HCT116 (cell line): ENCODE measurements around the gene ITGA7. TPM values are rescaled to one million over a fixed set of nuclear protein-coding genes. Genes with fewer than 3 reads are reported as not detected.

ENCODE experiments used
- ATAC-seq: fragments of 200-7000 bp; cut with Tn5 transposase; 2 replicates; pipeline ENCODE4 v1.9.1; 2020; ENCODE audit warnings: mild to moderate bottlenecking, moderate library complexity
- BruUV-seq: library from RNA; stranded (reverse); fragments of 400-500 nt; replicated peaks from 2 replicates; lab custom pipeline; 2021; lab: Mats Ljungman, UMichigan
- CTCF ChIA-PET: fragments of 300-600 bp; sonication (Branson Sonifier 250); formaldehyde crosslinking; loops from one replicate; lab custom pipeline; 2021; ENCODE audit warnings: antibody characterized with exemption; lab: Charles Lee
- POLR2A ChIA-PET: fragments of 300-600, 350-600 bp; sonication (Branson Sonifier 250); formaldehyde crosslinking; loops from one replicate; lab custom pipeline; 2021; ENCODE audit warnings: antibody characterized with exemption; lab: Charles Lee
- RAD21 ChIA-PET, 2 experiments: fragments of 300-600 bp; sonication (Branson Sonifier 250); formaldehyde crosslinking; loops; one replicate each; lab custom pipeline; 2023; ENCODE audit warnings: low total read pairs in 2 of 2; ENCODE audit not compliant: uncharacterized antibody in 2 of 2, unreplicated experiment in 2 of 2, low non-redundant PET in 1 of 2; lab: Charles Lee
- DNase-seq: peaks from one replicate; pipeline ENCODE4 v3.0.0-alpha.2; 2010; ENCODE audit warnings: low read depth, low spot score
- H2AFZ ChIP-seq: fragments of 200-600 bp; shearing (Covaris generic), sonication (generic); 2 replicates; pipeline ENCODE4 v1.6.1; 2017; ENCODE audit warnings: low read depth, mixed run types, mixed read lengths, antibody characterized with exemption, low read length; ENCODE audit not compliant: poor library complexity, severe bottlenecking
- H3K27ac ChIP-seq: 2 replicates; pipeline ENCODE4 v1.5.1; 2012; ENCODE audit warnings: low read depth, low read length
- H3K27me3 ChIP-seq: fragments of 200-600 bp; sonication (generic); 2 replicates; pipeline ENCODE4 v1.6.1; 2016; ENCODE audit warnings: mixed run types, low read length, mixed read lengths; ENCODE audit not compliant: insufficient read depth
- H3K36me3 ChIP-seq, 2 experiments: fragments of 200-500 bp in 1 of 2; fragments of 200-600 bp in 1 of 2; sonication (Bioruptor generic) in 1 of 2; sonication (generic) in 1 of 2; 2 replicates each; pipeline versions ENCODE4 v1.5.1 to v1.6.1; 2014 to 2016; ENCODE audit warnings: low read length in 2 of 2, inconsistent platforms in 1 of 2, mixed read lengths in 1 of 2, mixed run types in 1 of 2; ENCODE audit not compliant: insufficient read depth in 2 of 2, control insufficient read depth in 1 of 2
- H3K4me1 ChIP-seq, 2 experiments: fragments of 200-600 bp in 1 of 2; sonication (generic) in 1 of 2; 2 replicates each; pipeline versions ENCODE4 v1.5.1 to v1.6.1; 2012 to 2017; ENCODE audit warnings: low read length in 2 of 2, inconsistent platforms in 1 of 2, mild to moderate bottlenecking in 1 of 2, mixed read lengths in 1 of 2, mixed run types in 1 of 2, moderate library complexity in 1 of 2; ENCODE audit not compliant: insufficient read depth in 2 of 2, control insufficient read depth in 1 of 2
- H3K4me2 ChIP-seq: fragments of 200-600 bp; sonication (generic); 2 replicates; pipeline ENCODE4 v1.6.1; 2017; ENCODE audit warnings: mixed run types, low read length, mixed read lengths
- H3K4me3 ChIP-seq, 2 experiments: fragments of 200-600 bp in 1 of 2; sonication (generic) in 1 of 2; replicated peaks in 1 of 2; 2 replicates each; pipeline ENCODE4 v1.5.1; 2011 to 2016; ENCODE audit warnings: low read length in 2 of 2, control low read depth in 1 of 2, low read depth in 1 of 2, mild to moderate bottlenecking in 1 of 2, mixed read lengths in 1 of 2, mixed run types in 1 of 2
- H3K79me2 ChIP-seq: fragments of 200-600 bp; sonication (generic); 2 replicates; pipeline ENCODE4 v1.6.1; 2017; ENCODE audit warnings: mild to moderate bottlenecking, mixed run types, low read length, moderate library complexity, mixed read lengths; ENCODE audit not compliant: insufficient read depth
- H3K9ac ChIP-seq: fragments of 200-600 bp; sonication (generic); 2 replicates; pipeline ENCODE4 v1.6.1; 2016; ENCODE audit warnings: low read length, mixed read lengths
- H3K9me2 ChIP-seq: fragments of 200-600 bp; sonication (generic), shearing (Covaris generic); 2 replicates; pipeline ENCODE4 v1.6.1; 2017; ENCODE audit warnings: mixed run types, mild to moderate bottlenecking, moderate library complexity; ENCODE audit not compliant: insufficient read depth
- H3K9me3 ChIP-seq, 2 experiments: fragments of 200-500 bp in 1 of 2; fragments of 200-600 bp in 1 of 2; sonication (Bioruptor generic) in 1 of 2; sonication (generic) in 1 of 2; 2 replicates each; pipeline ENCODE4 v1.6.1; 2014 to 2017; ENCODE audit warnings: low read length in 2 of 2, mixed read lengths in 2 of 2, inconsistent platforms in 1 of 2, low read depth in 1 of 2, mild to moderate bottlenecking in 1 of 2, mixed run types in 1 of 2, moderate library complexity in 1 of 2; ENCODE audit not compliant: control insufficient read depth in 1 of 2, insufficient read depth in 1 of 2
- H4K20me1 ChIP-seq: fragments of 200-600 bp; sonication (generic), shearing (Covaris generic); 2 replicates; pipeline ENCODE4 v1.6.1; 2017; ENCODE audit warnings: mixed run types, mild to moderate bottlenecking, moderate library complexity; ENCODE audit not compliant: insufficient read depth
- CEBPB ChIP-seq: IDR thresholded peaks from 2 replicates; pipeline ENCODE4 v1.6.1; 2012; ENCODE audit warnings: low read depth
- ELF1 ChIP-seq: IDR thresholded peaks from 2 replicates; pipeline ENCODE4 v1.6.1; 2012; ENCODE audit warnings: low read depth, borderline replicate concordance
- EZH2 ChIP-seq: fragments of 200-600 bp; sonication (generic); IDR thresholded peaks from 2 replicates; pipeline ENCODE4 v1.6.1; 2017; ENCODE audit warnings: antibody characterized with exemption, mixed run types
- POLR2A ChIP-seq: IDR thresholded peaks from 2 replicates; pipeline ENCODE4 v1.7.0; 2011; ENCODE audit warnings: borderline replicate concordance; ENCODE audit not compliant: insufficient read depth, insufficient read length; ENCODE audit errors: extremely low read depth
- SIN3A ChIP-seq: IDR thresholded peaks from 2 replicates; pipeline ENCODE4 v1.6.1; 2012; ENCODE audit warnings: low read depth
- TCF7L2 ChIP-seq: IDR thresholded peaks from 2 replicates; pipeline ENCODE4 v1.7.0; 2011; ENCODE audit warnings: borderline replicate concordance, inconsistent platforms; ENCODE audit not compliant: insufficient read depth, insufficient read length; ENCODE audit errors: extremely low read depth
- ZFX ChIP-seq: fragments of 450-650 bp; IDR thresholded peaks from 2 replicates; pipeline ENCODE4 v1.6.1; 2017
- intact Hi-C: fragments of 100-400 bp; cut with micrococcal nuclease; formaldehyde crosslinking; loops from 2 replicates; pipeline ENCODE4 v1.10.0; 2022
- total RNA-seq: library from RNA; stranded (reverse); gene quantifications from one replicate; pipeline ENCODE4 v1.2.1, GENCODE V29; 2021; ENCODE audit not compliant: unreplicated experiment
- TF ChIP-seq, protein P1 (sequence below): IDR thresholded peaks from 2 replicates; pipeline ENCODE4 v1.6.1; 2011; ENCODE audit warnings: mild to moderate bottlenecking, low read length, moderate library complexity; ENCODE audit not compliant: insufficient replicate concordance; ENCODE audit errors: extremely low read depth
- TF ChIP-seq, protein P2 (sequence below): IDR thresholded peaks from 2 replicates; pipeline ENCODE4 v1.6.1; 2012
- TF ChIP-seq, protein P3 (sequence below): IDR thresholded peaks from 2 replicates; pipeline ENCODE4 v1.6.1; 2012; ENCODE audit warnings: low read depth

Gene ITGA7
- total RNA-seq, 1 experiment from 2014 or later = 17.8 TPM

DNA sequence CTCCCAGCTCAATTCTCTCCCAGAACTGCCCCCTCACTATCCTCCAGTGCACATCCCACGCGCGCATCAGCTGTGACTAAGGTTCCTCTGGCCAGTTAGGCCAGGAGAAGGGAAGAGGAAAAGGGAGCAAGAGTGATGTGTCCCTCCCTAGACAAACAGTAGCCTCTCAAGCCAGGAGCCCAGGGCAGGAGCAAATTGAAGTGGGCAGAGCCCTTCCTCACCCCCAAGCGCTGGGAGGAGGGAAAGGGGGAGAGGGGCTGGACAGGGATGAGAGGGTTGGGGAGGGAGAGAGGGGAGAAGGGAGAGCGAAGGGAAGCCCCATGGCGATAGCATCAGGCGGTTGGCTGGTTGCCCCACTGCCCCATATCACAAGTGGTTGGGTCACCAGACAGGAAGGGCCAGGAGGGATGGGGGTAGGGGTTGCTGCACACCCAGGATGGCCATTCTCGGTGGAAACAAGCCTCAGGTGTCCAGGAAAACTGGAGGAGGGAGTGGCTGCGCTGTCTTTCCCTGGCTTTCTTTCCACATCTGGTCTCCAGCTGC is 20.0 kb upstream of the ITGA7 start:
- intact Hi-C loops = no loop called here
- peak overlapping the region; percentile 93 for H3K9ac ChIP-seq
- no peak overlapping the region for H2AFZ ChIP-seq
- no peaks in the 10 kb centered on the region for H3K27me3 ChIP-seq
- peaks cover 17 to 45% of the 10 kb centered on the region in 2 experiments for H3K4me1 ChIP-seq
- TSS peak; percentile 43 for BruUV-seq
- peak overlapping the region; percentile 95 for H3K4me2 ChIP-seq
- DNase-seq (no peak), ATAC-seq (no peak)
- peaks cover 22% of the 10 kb centered on the region for H3K79me2 ChIP-seq
- peaks cover 9 to 41% of the 10 kb centered on the region in 2 experiments; a peak in 3 of 4 replicates for H3K36me3 ChIP-seq
- TF ChIP-seq EZH2 (no peak), ZFX (no peak), CEBPB (no peak), POLR2A (no peak), SIN3A (no peak), ELF1 (no peak), TCF7L2 (no peak)
- TF ChIP-seq, protein P1, sequence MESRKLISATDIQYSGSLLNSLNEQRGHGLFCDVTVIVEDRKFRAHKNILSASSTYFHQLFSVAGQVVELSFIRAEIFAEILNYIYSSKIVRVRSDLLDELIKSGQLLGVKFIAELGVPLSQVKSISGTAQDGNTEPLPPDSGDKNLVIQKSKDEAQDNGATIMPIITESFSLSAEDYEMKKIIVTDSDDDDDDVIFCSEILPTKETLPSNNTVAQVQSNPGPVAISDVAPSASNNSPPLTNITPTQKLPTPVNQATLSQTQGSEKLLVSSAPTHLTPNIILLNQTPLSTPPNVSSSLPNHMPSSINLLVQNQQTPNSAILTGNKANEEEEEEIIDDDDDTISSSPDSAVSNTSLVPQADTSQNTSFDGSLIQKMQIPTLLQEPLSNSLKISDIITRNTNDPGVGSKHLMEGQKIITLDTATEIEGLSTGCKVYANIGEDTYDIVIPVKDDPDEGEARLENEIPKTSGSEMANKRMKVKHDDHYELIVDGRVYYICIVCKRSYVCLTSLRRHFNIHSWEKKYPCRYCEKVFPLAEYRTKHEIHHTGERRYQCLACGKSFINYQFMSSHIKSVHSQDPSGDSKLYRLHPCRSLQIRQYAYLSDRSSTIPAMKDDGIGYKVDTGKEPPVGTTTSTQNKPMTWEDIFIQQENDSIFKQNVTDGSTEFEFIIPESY = no peak
- TF ChIP-seq, protein P2, sequence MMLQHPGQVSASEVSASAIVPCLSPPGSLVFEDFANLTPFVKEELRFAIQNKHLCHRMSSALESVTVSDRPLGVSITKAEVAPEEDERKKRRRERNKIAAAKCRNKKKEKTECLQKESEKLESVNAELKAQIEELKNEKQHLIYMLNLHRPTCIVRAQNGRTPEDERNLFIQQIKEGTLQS = no peak
- TF ChIP-seq, protein P3, sequence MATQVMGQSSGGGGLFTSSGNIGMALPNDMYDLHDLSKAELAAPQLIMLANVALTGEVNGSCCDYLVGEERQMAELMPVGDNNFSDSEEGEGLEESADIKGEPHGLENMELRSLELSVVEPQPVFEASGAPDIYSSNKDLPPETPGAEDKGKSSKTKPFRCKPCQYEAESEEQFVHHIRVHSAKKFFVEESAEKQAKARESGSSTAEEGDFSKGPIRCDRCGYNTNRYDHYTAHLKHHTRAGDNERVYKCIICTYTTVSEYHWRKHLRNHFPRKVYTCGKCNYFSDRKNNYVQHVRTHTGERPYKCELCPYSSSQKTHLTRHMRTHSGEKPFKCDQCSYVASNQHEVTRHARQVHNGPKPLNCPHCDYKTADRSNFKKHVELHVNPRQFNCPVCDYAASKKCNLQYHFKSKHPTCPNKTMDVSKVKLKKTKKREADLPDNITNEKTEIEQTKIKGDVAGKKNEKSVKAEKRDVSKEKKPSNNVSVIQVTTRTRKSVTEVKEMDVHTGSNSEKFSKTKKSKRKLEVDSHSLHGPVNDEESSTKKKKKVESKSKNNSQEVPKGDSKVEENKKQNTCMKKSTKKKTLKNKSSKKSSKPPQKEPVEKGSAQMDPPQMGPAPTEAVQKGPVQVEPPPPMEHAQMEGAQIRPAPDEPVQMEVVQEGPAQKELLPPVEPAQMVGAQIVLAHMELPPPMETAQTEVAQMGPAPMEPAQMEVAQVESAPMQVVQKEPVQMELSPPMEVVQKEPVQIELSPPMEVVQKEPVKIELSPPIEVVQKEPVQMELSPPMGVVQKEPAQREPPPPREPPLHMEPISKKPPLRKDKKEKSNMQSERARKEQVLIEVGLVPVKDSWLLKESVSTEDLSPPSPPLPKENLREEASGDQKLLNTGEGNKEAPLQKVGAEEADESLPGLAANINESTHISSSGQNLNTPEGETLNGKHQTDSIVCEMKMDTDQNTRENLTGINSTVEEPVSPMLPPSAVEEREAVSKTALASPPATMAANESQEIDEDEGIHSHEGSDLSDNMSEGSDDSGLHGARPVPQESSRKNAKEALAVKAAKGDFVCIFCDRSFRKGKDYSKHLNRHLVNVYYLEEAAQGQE = no peak
- CTCF ChIA-PET = no interaction called here
- H3K27ac ChIP-seq = peak overlapping the region; percentile 94
- RAD21 ChIA-PET = no interaction called here
- H3K4me3 ChIP-seq = peak overlapping the region; percentile 88 to 96
- POLR2A ChIA-PET = no interaction called here
- no peaks in the 10 kb centered on the region for H4K20me1 ChIP-seq
- H3K9me2 ChIP-seq = no peaks in the 10 kb centered on the region
- no peaks in the 10 kb centered on the region for H3K9me3 ChIP-seq
